Choroid plexus epithelial cell (primary cell): Measurements from ENCODE around the gene EXOSC9.

Experiments used
- DNase-seq: peaks from one replicate; pipeline ENCODE4 v3.0.0-alpha.2; 2010; ENCODE audit warnings: low read depth
- H3K4me3 ChIP-seq: 2 replicates; pipeline ENCODE4 v1.5.1; 2011; ENCODE audit warnings: low read depth, mild to moderate bottlenecking, control low read depth, low read length, moderate library complexity
- TF ChIP-seq, protein P1 (sequence below): conservative IDR thresholded peaks from 2 replicates; pipeline ENCODE4 v1.5.1; 2011; ENCODE audit warnings: low read depth, mild to moderate bottlenecking, control low read depth, inconsistent platforms, low read length, moderate library complexity

Gene EXOSC9

GRCh38 chr4:121788896-121789295, 12.2 kb upstream of the EXOSC9 start:
- no peak for DNase-seq
- H3K4me3 ChIP-seq = no peak overlapping the region
- TF ChIP-seq, protein P1, sequence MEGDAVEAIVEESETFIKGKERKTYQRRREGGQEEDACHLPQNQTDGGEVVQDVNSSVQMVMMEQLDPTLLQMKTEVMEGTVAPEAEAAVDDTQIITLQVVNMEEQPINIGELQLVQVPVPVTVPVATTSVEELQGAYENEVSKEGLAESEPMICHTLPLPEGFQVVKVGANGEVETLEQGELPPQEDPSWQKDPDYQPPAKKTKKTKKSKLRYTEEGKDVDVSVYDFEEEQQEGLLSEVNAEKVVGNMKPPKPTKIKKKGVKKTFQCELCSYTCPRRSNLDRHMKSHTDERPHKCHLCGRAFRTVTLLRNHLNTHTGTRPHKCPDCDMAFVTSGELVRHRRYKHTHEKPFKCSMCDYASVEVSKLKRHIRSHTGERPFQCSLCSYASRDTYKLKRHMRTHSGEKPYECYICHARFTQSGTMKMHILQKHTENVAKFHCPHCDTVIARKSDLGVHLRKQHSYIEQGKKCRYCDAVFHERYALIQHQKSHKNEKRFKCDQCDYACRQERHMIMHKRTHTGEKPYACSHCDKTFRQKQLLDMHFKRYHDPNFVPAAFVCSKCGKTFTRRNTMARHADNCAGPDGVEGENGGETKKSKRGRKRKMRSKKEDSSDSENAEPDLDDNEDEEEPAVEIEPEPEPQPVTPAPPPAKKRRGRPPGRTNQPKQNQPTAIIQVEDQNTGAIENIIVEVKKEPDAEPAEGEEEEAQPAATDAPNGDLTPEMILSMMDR = no peak

- no peak for DNase-seq
- H3K4me3 ChIP-seq = no peak overlapping the region
- TF ChIP-seq, protein P1 = no peak
These were observed 11.7 kb upstream of the EXOSC9 start for GRCh38 chr4:121789455-121789854.

- DNase-seq = peak; percentile 70
These were observed 10.9 kb upstream of the EXOSC9 start for GRCh38 chr4:121789960-121790829.

GRCh38 chr4:121790976-121791375, 10.1 kb upstream of the EXOSC9 start:
- DNase-seq = peak; percentile 44
- no peak overlapping the region for H3K4me3 ChIP-seq
- TF ChIP-seq, protein P1 = no peak

More at GRCh38 chr4:121789960-121790829, 10.9 kb upstream of the EXOSC9 start:
- TF ChIP-seq, protein P1 = no peak
- no peak overlapping the region for H3K4me3 ChIP-seq

GRCh38 chr4:121791481-121791880, 9.6 kb upstream of the EXOSC9 start:
- TF ChIP-seq, protein P1 = no peak
- DNase-seq = peak; percentile 88
- no peak overlapping the region for H3K4me3 ChIP-seq

DNA sequence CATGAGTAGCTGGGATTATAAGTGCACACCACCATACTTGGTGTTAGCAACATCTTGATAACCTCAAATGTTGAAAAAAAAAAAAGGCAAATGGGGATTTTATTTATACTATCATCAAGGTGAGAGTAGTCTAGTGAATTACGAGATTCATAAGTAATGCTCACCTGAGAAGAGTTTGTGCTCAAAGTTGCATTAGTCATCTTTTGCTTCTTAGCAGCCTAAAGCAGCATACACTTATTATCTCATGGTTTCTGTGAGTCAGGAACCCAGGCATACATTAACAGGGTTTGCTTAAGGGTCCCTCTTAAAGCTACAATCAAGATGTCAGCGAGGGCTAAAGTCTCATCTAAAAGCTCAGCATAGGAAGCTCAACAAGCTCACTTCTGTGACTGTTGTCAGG, 8.2 kb upstream of the EXOSC9 start:
- TF ChIP-seq, protein P1 = no peak

More for the DNA sequence above, 8.2 kb upstream of the EXOSC9 start:
- no peak for DNase-seq
- H3K4me3 ChIP-seq = no peak overlapping the region
